Left ventricle myocardium inferior (tissue), 1 donor: Measurements from ENCODE around the gene CRTC2. TPM values are rescaled to one million over a fixed set of nuclear protein-coding genes. Genes with fewer than 3 reads are reported as not detected.
A peak's percentile ranks its signal among the peaks of the same experiment; 100 is the strongest.

ENCODE experiments used
- DNase-seq: peaks from one replicate; pipeline ENCODE4 v3.0.0-alpha.2; 2020
- H3K27ac ChIP-seq: fragments of 200-600 bp; replicated peaks from 2 replicates; pipeline ENCODE4 v1.8.0; 2021
- H3K27me3 ChIP-seq: fragments of 200-600 bp; 2 replicates; pipeline ENCODE4 v1.8.0; 2021; ENCODE audit warnings: low read depth
- H3K36me3 ChIP-seq: fragments of 200-600 bp; 2 replicates; pipeline ENCODE4 v1.8.0; 2021
- H3K4me1 ChIP-seq: fragments of 200-600 bp; 2 replicates; pipeline ENCODE4 v1.8.0; 2021
- H3K4me3 ChIP-seq: fragments of 200-600 bp; 2 replicates; pipeline ENCODE4 v1.8.0; 2021; ENCODE audit warnings: mild to moderate bottlenecking, moderate library complexity
- H3K9me3 ChIP-seq: fragments of 200-600 bp; replicated peaks from 2 replicates; pipeline ENCODE4 v1.8.0; 2021
- intact Hi-C: fragments of 100-400 bp; cut with micrococcal nuclease; formaldehyde crosslinking; loops from one replicate; pipeline ENCODE4 v1.11.0; 2022
- total RNA-seq: library from RNA; stranded (reverse); fragmentation: NEBNext Ultra II Directional; extraction: Animal tissue kit (Norgen Biotek cat#: 25700); gene quantifications from one replicate; pipeline ENCODE4 v1.2.1, GENCODE V29; 2021
- TF ChIP-seq, protein P1 (sequence below): fragments of 200-600 bp; IDR thresholded peaks from 2 replicates; pipeline ENCODE4 v1.8.0; 2021; ENCODE audit warnings: antibody characterized with exemption, mild to moderate bottlenecking, borderline replicate concordance
- donor health status: DM: no; HTN: yes; CAD: no; lungs with severe emphysema.

Gene CRTC2
- total RNA-seq, 1 donor from 2014 or later: 19.7 TPM

DNA sequence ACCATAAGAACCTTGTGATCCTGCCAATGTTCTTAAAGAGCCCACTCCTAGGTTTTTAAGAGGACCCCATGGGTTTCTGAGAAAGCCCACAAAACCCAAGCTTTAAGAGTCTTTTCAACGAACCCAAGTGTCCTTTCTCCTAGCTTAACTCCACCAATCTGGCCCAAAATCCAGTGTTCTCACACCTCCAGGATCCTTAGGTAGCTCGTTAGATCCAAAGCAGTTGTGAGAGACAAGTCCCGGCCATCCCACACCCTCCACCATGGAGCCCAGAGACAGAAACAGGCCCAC lies 13.6 kb downstream of the CRTC2 start:
- H3K27ac ChIP-seq: peak overlapping the region; percentile 99
- no peak for DNase-seq
- peaks cover 54% of the 10 kb centered on the region for H3K36me3 ChIP-seq
- peaks cover 43% of the 10 kb centered on the region for H3K4me1 ChIP-seq
- no peaks in the 10 kb centered on the region for H3K27me3 ChIP-seq
- TF ChIP-seq, protein P1, sequence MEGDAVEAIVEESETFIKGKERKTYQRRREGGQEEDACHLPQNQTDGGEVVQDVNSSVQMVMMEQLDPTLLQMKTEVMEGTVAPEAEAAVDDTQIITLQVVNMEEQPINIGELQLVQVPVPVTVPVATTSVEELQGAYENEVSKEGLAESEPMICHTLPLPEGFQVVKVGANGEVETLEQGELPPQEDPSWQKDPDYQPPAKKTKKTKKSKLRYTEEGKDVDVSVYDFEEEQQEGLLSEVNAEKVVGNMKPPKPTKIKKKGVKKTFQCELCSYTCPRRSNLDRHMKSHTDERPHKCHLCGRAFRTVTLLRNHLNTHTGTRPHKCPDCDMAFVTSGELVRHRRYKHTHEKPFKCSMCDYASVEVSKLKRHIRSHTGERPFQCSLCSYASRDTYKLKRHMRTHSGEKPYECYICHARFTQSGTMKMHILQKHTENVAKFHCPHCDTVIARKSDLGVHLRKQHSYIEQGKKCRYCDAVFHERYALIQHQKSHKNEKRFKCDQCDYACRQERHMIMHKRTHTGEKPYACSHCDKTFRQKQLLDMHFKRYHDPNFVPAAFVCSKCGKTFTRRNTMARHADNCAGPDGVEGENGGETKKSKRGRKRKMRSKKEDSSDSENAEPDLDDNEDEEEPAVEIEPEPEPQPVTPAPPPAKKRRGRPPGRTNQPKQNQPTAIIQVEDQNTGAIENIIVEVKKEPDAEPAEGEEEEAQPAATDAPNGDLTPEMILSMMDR: no peak
- no peaks in the 10 kb centered on the region for H3K9me3 ChIP-seq
- intact Hi-C loops: no loop called here
- peak overlapping the region; percentile 91 for H3K4me3 ChIP-seq

DNA sequence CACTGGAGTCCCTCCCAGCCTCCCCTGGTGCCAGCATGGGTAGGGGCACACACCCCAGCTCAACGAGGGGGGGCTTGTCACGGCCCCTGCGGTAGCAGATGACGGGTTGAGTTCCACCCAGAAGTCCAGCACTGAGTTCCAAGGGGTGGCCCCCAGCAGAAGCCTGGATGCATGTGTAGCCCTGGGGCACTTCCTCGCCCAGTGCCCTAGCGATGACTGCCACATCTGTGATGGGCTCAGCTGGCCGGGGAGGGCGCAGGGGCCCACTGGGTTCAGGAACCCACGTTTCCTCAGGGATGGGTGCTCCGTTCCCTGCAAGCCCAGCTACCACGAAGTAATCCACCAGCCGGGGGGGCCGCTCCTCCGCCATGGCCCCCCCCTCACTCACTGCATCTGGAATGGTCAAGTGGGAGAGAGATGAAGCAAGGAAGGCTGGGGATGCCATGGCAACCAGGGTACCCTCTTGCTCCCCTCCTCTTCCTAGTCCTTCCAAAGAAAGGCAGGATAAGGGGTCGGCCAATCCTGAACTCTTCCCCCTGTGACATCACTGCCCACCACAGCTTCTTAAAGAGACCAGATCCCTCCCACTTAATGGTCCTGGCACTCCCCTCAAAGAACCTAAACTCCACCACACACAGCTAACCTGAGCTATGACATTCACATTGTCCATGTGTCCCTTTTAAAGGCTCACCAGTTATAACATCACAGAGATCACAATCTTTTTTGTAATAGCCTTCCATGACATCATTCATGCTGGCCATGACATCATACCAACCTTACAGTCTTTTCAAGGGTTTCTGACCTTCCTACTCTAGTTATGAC lies 14.2 kb downstream of the CRTC2 start:
- peaks cover 54% of the 10 kb centered on the region for H3K36me3 ChIP-seq
- H3K4me1 ChIP-seq: peaks cover 43% of the 10 kb centered on the region
- no peaks in the 10 kb centered on the region for H3K27me3 ChIP-seq
- intact Hi-C loops: no loop called here
- TF ChIP-seq, protein P1: no peak
- peak overlapping the region; percentile 91 for H3K4me3 ChIP-seq
- H3K9me3 ChIP-seq: no peaks in the 10 kb centered on the region
- no peak for DNase-seq
- peak overlapping the region; percentile 99 for H3K27ac ChIP-seq

DNA sequence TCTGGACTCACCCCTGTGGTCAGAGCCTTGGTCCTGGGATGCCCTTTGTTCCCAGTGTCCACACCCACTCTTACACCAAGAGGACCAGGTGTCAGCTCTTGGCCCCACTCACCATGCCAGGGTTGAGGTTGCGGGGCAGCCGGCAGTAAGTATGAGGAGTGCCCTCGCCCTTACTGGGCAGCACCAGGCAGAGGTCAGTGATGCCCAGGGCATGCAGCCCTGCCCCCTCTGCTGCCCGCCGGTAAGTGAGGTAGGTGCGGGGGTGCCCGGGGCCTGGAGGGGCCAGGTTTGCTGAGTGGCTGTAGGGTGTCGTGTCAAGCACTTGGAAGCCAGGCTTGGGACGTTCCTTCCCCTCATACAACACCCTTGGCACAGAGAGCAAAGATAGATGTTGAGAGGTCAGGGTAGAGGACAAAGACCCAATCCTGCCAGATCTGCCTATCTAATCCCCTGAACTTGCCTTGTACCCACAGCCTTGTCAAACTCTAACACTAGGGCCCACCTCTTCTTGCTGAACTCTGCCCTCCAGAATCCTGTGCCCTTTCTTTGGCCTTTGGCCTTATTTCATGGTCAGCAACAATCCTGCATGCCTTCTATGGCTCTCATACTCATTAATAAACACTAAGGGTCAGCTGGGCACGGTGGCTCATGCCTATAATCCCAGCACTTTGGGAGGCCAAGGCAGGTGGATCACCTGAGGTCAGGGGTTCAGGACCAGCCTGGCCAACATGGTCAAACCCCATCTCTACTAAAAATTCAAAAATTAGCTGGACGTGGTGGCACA lies 15.5 kb downstream of the CRTC2 start:
- H3K36me3 ChIP-seq: peaks cover 53% of the 10 kb centered on the region
- intact Hi-C loops: no loop called here
- DNase-seq: no peak
- no peaks in the 10 kb centered on the region for H3K27me3 ChIP-seq
- H3K9me3 ChIP-seq: no peaks in the 10 kb centered on the region
- H3K27ac ChIP-seq: peak overlapping the region; percentile 99
- peaks cover 43% of the 10 kb centered on the region for H3K4me1 ChIP-seq
- no peak overlapping the region for H3K4me3 ChIP-seq
- TF ChIP-seq, protein P1: no peak

DNA sequence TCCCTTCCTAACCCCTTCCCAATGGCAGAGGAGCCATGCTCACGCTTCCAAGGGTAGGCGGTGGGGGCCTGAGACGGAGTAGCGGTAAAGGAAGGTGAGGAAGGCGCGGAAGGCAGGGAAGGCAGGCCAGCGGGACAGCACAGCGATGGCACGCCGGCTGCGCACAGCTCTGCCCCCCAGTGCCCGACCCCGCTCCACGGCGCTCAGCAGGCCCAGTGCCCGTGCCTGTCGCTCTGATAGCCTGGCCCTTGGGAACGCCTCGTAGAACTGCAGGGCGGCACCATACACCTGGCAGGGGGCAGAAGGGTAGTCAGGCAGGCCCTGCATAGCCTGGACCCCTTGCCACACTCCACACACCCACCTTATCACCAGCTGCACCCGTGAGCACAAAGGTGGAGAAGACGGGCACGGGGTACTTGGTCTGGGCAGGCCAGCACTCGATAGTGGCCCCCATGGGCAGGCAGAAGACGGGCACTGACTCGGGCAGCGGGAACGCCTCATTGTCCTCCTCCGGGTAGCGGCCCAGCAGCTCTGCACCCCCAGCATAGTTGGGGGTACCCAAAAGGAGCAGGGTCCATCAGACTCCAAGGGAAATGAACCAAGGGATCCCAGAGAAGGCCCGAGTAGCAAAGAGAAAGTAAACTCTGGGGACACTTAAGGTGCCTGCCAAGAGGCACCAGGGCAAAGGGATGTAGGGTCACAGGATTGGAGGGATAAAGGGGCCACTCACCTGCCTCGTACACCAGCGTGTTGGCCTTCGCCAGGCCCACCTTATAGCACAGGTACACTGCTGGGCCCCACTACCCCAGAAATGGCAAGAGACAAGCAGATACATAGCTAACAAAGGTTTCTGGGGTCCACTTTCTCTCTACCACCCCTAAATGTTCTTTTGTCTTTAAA lies 16.3 kb downstream of the CRTC2 start:
- peaks cover 56% of the 10 kb centered on the region for H3K36me3 ChIP-seq
- no peaks in the 10 kb centered on the region for H3K9me3 ChIP-seq
- H3K4me3 ChIP-seq: no peak overlapping the region
- TF ChIP-seq, protein P1: no peak
- intact Hi-C loops: no loop called here
- H3K4me1 ChIP-seq: peaks cover 41% of the 10 kb centered on the region
- no peak for DNase-seq
- no peaks in the 10 kb centered on the region for H3K27me3 ChIP-seq
- H3K27ac ChIP-seq: peak overlapping the region; percentile 99

DNA sequence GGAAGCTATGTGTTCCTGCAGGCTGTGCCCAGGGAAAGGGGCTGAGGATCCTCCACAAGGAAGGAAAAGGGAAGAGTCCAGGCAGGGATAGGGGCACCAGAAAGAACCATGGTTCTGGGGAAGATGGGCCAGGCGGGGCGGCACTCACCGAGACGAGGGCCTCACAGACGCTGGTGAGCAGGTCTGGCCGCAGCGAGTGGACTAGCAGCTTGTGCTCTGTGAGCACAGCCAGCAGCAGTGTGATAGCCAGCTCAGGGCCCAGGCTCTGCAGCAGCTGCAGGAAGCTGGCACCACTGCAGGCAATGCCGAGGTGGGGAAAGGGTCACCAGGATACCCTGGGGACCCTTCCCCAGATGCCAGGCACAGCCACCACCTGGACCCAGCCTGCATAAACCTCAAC lies 17.7 kb downstream of the CRTC2 start:
- no peak for DNase-seq
- Histone ChIP-seq H3K36me3 (peaks cover 69% of the 10 kb centered on the region), H3K27ac (no peak overlapping the region), H3K4me3 (no peak overlapping the region), H3K4me1 (peaks cover 36% of the 10 kb centered on the region), H3K9me3 (no peaks in the 10 kb centered on the region), H3K27me3 (no peaks in the 10 kb centered on the region)
- TF ChIP-seq, protein P1: no peak
- intact Hi-C loops: no loop called here
